ENCODE data around the gene STK32B. TPM values are rescaled to one million over a fixed set of nuclear protein-coding genes. Genes with fewer than 3 reads are reported as not detected.

Gene STK32B
- total RNA-seq, 2 experiments from 2014 or later, result not detected

GRCh38 chr4:5018603-5019002 is 32.7 kb upstream of the STK32B start:
- intact Hi-C loops (cut with micrococcal nuclease; ENCODE audit: unreplicated experiment), result no loop called here
- DNase-seq (ENCODE audit: low spot score), result no peak
- H3K9me3 ChIP-seq (ENCODE audit: low read length), result no peaks in the 10 kb centered on the region
- no peaks in the 10 kb centered on the region for H3K79me2 ChIP-seq (ENCODE audit: insufficient read depth, low read depth, low read length)
- no peak overlapping the region for H3K4me3 ChIP-seq (ENCODE audit: low read depth, low read length, poor library complexity, severe bottlenecking)
- POLR2A ChIA-PET, result interaction anchor here (0.7 kb wide), 2 partner anchors 38 to 214 kb away, joined by 3 to 4 read pairs; no protein-coding TSS in a partner anchor
- H3K36me3 ChIP-seq (ENCODE audit: insufficient read depth, low read length), result no peaks in the 10 kb centered on the region
- CTCF ChIA-PET (ENCODE audit: unreplicated experiment), result no interaction called here
- H3K4me2 ChIP-seq (ENCODE audit: low read length), result no peak overlapping the region
- H2AFZ ChIP-seq (ENCODE audit: low read length), result no peak overlapping the region
- BruUV-seq (replicated peaks), result no TSS peak
- H4K20me1 ChIP-seq (ENCODE audit: insufficient read depth, low read length), result no peaks in the 10 kb centered on the region
- no peaks in the 10 kb centered on the region for H3K9me2 ChIP-seq (ENCODE audit: insufficient read depth, low read length)
- H3K27ac ChIP-seq (ENCODE audit: low read depth, low read length, poor library complexity, severe bottlenecking), result no peak overlapping the region
- H3K4me1 ChIP-seq (ENCODE audit: insufficient read depth, low read length, poor library complexity, severe bottlenecking), result no peaks in the 10 kb centered on the region
- no peak for TF ChIP-seq EZH2phosphoT487 (IDR thresholded peaks at IDR 0.05; ENCODE audit: borderline replicate concordance, low read depth, low read length)
- TF ChIP-seq CTCF (conservative IDR thresholded peaks at IDR 0.05; ENCODE audit: low read length), result no peak

GRCh38 chr4:5019274-5019673 is 32.0 kb upstream of the STK32B start, which contains the start of gene CYTL1:
CYTL1 (minus strand) TSS chr4:5019458; CDS start chr4:5019445, 13 bp downstream.
- no peaks in the 10 kb centered on the region for H3K9me2 ChIP-seq (ENCODE audit: insufficient read depth, low read length)
- no peaks in the 10 kb centered on the region for H3K36me3 ChIP-seq (ENCODE audit: insufficient read depth, low read length)
- CTCF ChIA-PET (ENCODE audit: unreplicated experiment), result no interaction called here
- no peak within 1 kb of the TSS for H3K27ac ChIP-seq (ENCODE audit: low read depth, low read length, poor library complexity, severe bottlenecking)
- no peaks in the 10 kb centered on the region for H3K4me1 ChIP-seq (ENCODE audit: insufficient read depth, low read length, poor library complexity, severe bottlenecking)
- TF ChIP-seq EZH2phosphoT487 (IDR thresholded peaks at IDR 0.05; ENCODE audit: borderline replicate concordance, low read depth, low read length), result no peak
- POLR2A ChIA-PET, result no interaction called here
- no peak for DNase-seq (ENCODE audit: low spot score)
- no peaks in the 10 kb centered on the region for H3K9me3 ChIP-seq (ENCODE audit: low read length)
- H4K20me1 ChIP-seq (ENCODE audit: insufficient read depth, low read length), result no peaks in the 10 kb centered on the region
- H3K4me2 ChIP-seq (ENCODE audit: low read length), result no peak within 1 kb of the TSS
- no peaks in the 10 kb centered on the region for H3K79me2 ChIP-seq (ENCODE audit: insufficient read depth, low read depth, low read length)
- no peak within 1 kb of the TSS for H3K4me3 ChIP-seq (ENCODE audit: low read depth, low read length, poor library complexity, severe bottlenecking)
- intact Hi-C loops (cut with micrococcal nuclease; ENCODE audit: unreplicated experiment), result no loop called here
- no peak within 1 kb of the TSS for H2AFZ ChIP-seq (ENCODE audit: low read length)
- no TSS peak for BruUV-seq (replicated peaks)

- no peak for TF ChIP-seq EZH2phosphoT487 (IDR thresholded peaks at IDR 0.05; ENCODE audit: borderline replicate concordance, low read depth, low read length)
- no peak for TF ChIP-seq CTCF (conservative IDR thresholded peaks at IDR 0.05; ENCODE audit: low read length)
- CTCF ChIA-PET (ENCODE audit: unreplicated experiment), result no interaction called here
- H3K4me2 ChIP-seq (ENCODE audit: low read length), result no peak overlapping the region
- no peaks in the 10 kb centered on the region for H3K4me1 ChIP-seq (ENCODE audit: insufficient read depth, low read length, poor library complexity, severe bottlenecking)
- no peaks in the 10 kb centered on the region for H3K36me3 ChIP-seq (ENCODE audit: insufficient read depth, low read length)
- H3K9me3 ChIP-seq (ENCODE audit: low read length), result no peaks in the 10 kb centered on the region
- no peaks in the 10 kb centered on the region for H3K9me2 ChIP-seq (ENCODE audit: insufficient read depth, low read length)
- no peaks in the 10 kb centered on the region for H3K79me2 ChIP-seq (ENCODE audit: insufficient read depth, low read depth, low read length)
- no TSS peak for BruUV-seq (replicated peaks)
- DNase-seq (ENCODE audit: low spot score), result no peak
- POLR2A ChIA-PET, result no interaction called here
- H2AFZ ChIP-seq (ENCODE audit: low read length), result no peak overlapping the region
- H3K4me3 ChIP-seq (ENCODE audit: low read depth, low read length, poor library complexity, severe bottlenecking), result no peak overlapping the region
- H4K20me1 ChIP-seq (ENCODE audit: insufficient read depth, low read length), result no peaks in the 10 kb centered on the region
- H3K27ac ChIP-seq (ENCODE audit: low read depth, low read length, poor library complexity, severe bottlenecking), result no peak overlapping the region
- intact Hi-C loops (cut with micrococcal nuclease; ENCODE audit: unreplicated experiment), result no loop called here
Observed at GRCh38 chr4:5019796-5020195, 31.5 kb upstream of the STK32B start.
